OCI-LY7 (cell line): Measurements from ENCODE around the gene DSCAM. TPM values are rescaled to one million over a fixed set of nuclear protein-coding genes. Genes with fewer than 3 reads are reported as not detected.

Experiments used
- BruUV-seq: library from RNA; stranded (reverse); fragments of 400-500 nt; replicated peaks from 2 replicates; lab custom pipeline; 2021; lab: Mats Ljungman, UMichigan
- CTCF ChIA-PET: fragments of 300-600 bp; sonication (Branson Sonifier 250); formaldehyde crosslinking; loops from one replicate; lab custom pipeline; 2022; ENCODE audit warnings: antibody characterized with exemption; ENCODE audit not compliant: unreplicated experiment; lab: Charles Lee
- POLR2A ChIA-PET: fragments of 300-600 bp; sonication (Branson Sonifier 250); formaldehyde crosslinking; loops from one replicate; lab custom pipeline; 2022; ENCODE audit warnings: antibody characterized with exemption; lab: Charles Lee
- DNase-seq: peaks from one replicate; pipeline ENCODE4 v3.0.0-alpha.2; 2015; ENCODE audit warnings: low spot score
- H2AFZ ChIP-seq: fragments of 200-600 bp; sonication (generic), shearing (Covaris generic); 2 replicates; pipeline ENCODE4 v1.6.1; 2014; ENCODE audit warnings: mild to moderate bottlenecking, antibody characterized with exemption, low read length, moderate library complexity
- H3K27ac ChIP-seq: fragments of 200-600 bp; sonication (generic); 2 replicates; pipeline ENCODE4 v1.5.1; 2014; ENCODE audit warnings: mixed run types, low read depth, mild to moderate bottlenecking, moderate library complexity, low read length, inconsistent platforms; ENCODE audit not compliant: poor library complexity, severe bottlenecking
- H3K36me3 ChIP-seq: fragments of 200-600 bp; sonication (generic); 2 replicates; pipeline ENCODE4 v1.6.1; 2014; ENCODE audit warnings: mild to moderate bottlenecking, antibody characterized with exemption, low read length, moderate library complexity, mixed read lengths; ENCODE audit not compliant: insufficient read depth
- H3K4me1 ChIP-seq: fragments of 200-600 bp; sonication (generic); 2 replicates; pipeline ENCODE4 v1.5.1; 2014; ENCODE audit warnings: mild to moderate bottlenecking, low read length; ENCODE audit not compliant: insufficient read depth, poor library complexity, severe bottlenecking
- H3K4me2 ChIP-seq: fragments of 200-600 bp; sonication (generic); 2 replicates; pipeline ENCODE4 v1.6.1; 2014; ENCODE audit warnings: mild to moderate bottlenecking, low read length
- H3K4me3 ChIP-seq: fragments of 200-600 bp; sonication (generic); 2 replicates; pipeline ENCODE4 v1.5.1; 2014; ENCODE audit warnings: mild to moderate bottlenecking, low read depth, low read length; ENCODE audit not compliant: poor library complexity, severe bottlenecking
- H3K79me2 ChIP-seq: fragments of 200-600 bp; sonication (generic); 2 replicates; pipeline ENCODE4 v1.6.1; 2016; ENCODE audit warnings: low read depth, mild to moderate bottlenecking, low read length, moderate library complexity, mixed read lengths; ENCODE audit not compliant: insufficient read depth
- H3K9me2 ChIP-seq: fragments of 200-600 bp; sonication (generic); 2 replicates; pipeline ENCODE4 v1.6.1; 2016; ENCODE audit warnings: mild to moderate bottlenecking, low read length, mixed read lengths; ENCODE audit not compliant: insufficient read depth
- H3K9me3 ChIP-seq: fragments of 200-600 bp; sonication (generic); 2 replicates; pipeline ENCODE4 v1.6.1; 2014; ENCODE audit warnings: mild to moderate bottlenecking, mixed run types, low read length, mixed read lengths
- H4K20me1 ChIP-seq: fragments of 200-600 bp; sonication (generic); 2 replicates; pipeline ENCODE4 v1.6.1; 2014; ENCODE audit warnings: mild to moderate bottlenecking, antibody characterized with exemption, low read length, moderate library complexity, mixed read lengths; ENCODE audit not compliant: insufficient read depth
- CTCF ChIP-seq: fragments of 200-600 bp; sonication (generic); conservative IDR thresholded peaks from 2 replicates; pipeline ENCODE4 v1.5.1; 2014; ENCODE audit warnings: mild to moderate bottlenecking, antibody characterized with exemption, low read length, moderate library complexity, mixed read lengths
- EZH2phosphoT487 ChIP-seq: fragments of 200-600 bp; sonication (generic); IDR thresholded peaks from 2 replicates; pipeline ENCODE4 v1.6.1; 2018; ENCODE audit warnings: low read depth, borderline replicate concordance, mild to moderate bottlenecking, mixed run types, antibody characterized with exemption, low read length, moderate library complexity, mixed read lengths
- intact Hi-C: fragments of 100-400 bp; cut with micrococcal nuclease; formaldehyde crosslinking; loops from one replicate; pipeline ENCODE4 v1.10.0; 2022; ENCODE audit not compliant: unreplicated experiment
- total RNA-seq, 2 experiments: library from RNA; depleted of rRNA in 1 of 2; stranded (reverse); fragments of >200 nt in 1 of 2; shearing (Covaris generic) in 1 of 2; gene quantifications; 2 replicates each; pipeline ENCODE4 v1.2.3, GENCODE V29; 2014 to 2022

Gene DSCAM
- total RNA-seq, 2 experiments from 2014 or later = not detected

DNA sequence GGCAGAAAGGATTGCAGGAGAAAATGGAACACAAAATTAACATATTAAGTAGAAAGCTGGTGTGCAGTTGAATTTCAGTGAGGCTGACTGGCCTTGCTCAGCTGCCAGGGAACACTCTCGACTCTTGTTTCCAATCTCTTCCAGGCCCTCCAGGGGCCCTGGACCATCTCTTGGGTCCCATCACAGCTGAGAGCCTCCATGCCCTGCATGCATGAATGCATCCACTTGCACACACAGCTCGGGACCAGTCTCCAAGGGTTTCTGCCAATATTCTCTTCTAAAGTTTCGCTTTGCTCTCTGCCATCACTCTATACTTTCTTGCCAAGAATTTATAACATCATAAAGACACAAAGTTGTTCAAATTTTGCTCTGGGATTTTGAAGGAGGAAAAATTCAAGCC, 200.3 kb downstream of the DSCAM start:
- no peak for DNase-seq
- BruUV-seq = no TSS peak
- CTCF ChIA-PET = no interaction called here

GRCh38 chr21:40641042-40641441, 205.9 kb downstream of the DSCAM start:
- no TSS peak for BruUV-seq
- no peaks in the 10 kb centered on the region for H4K20me1 ChIP-seq
- POLR2A ChIA-PET = no interaction called here
- TF ChIP-seq CTCF (no peak), EZH2phosphoT487 (no peak)
- no peaks in the 10 kb centered on the region for H3K36me3 ChIP-seq
- no peak overlapping the region for H3K4me3 ChIP-seq
- H3K9me3 ChIP-seq = 0 out of 2 replicates have a peak, but pooled peaks cover 7% of the 10 kb centered on the region
- no peaks in the 10 kb centered on the region for H3K79me2 ChIP-seq
- CTCF ChIA-PET = no interaction called here
- no peak overlapping the region for H3K27ac ChIP-seq
- H2AFZ ChIP-seq = no peak overlapping the region
- no peak overlapping the region for H3K4me2 ChIP-seq
- intact Hi-C loops = no loop called here
- no peaks in the 10 kb centered on the region for H3K4me1 ChIP-seq
- no peak for DNase-seq
- H3K9me2 ChIP-seq = no peaks in the 10 kb centered on the region

More for the DNA sequence above, 200.3 kb downstream of the DSCAM start:
- H3K9me3 ChIP-seq = 0 out of 2 replicates have a peak, but pooled peaks cover 3% of the 10 kb centered on the region
- H2AFZ ChIP-seq = no peak overlapping the region
- H3K4me1 ChIP-seq = no peaks in the 10 kb centered on the region
- intact Hi-C loops = no loop called here
- H3K4me2 ChIP-seq = no peak overlapping the region
- H3K79me2 ChIP-seq = no peaks in the 10 kb centered on the region
- no peak overlapping the region for H3K4me3 ChIP-seq
- POLR2A ChIA-PET = no interaction called here
- no peak overlapping the region for H3K27ac ChIP-seq
- TF ChIP-seq CTCF (no peak), EZH2phosphoT487 (no peak)
- no peaks in the 10 kb centered on the region for H3K9me2 ChIP-seq
- no peaks in the 10 kb centered on the region for H4K20me1 ChIP-seq
- H3K36me3 ChIP-seq = no peaks in the 10 kb centered on the region

DNA sequence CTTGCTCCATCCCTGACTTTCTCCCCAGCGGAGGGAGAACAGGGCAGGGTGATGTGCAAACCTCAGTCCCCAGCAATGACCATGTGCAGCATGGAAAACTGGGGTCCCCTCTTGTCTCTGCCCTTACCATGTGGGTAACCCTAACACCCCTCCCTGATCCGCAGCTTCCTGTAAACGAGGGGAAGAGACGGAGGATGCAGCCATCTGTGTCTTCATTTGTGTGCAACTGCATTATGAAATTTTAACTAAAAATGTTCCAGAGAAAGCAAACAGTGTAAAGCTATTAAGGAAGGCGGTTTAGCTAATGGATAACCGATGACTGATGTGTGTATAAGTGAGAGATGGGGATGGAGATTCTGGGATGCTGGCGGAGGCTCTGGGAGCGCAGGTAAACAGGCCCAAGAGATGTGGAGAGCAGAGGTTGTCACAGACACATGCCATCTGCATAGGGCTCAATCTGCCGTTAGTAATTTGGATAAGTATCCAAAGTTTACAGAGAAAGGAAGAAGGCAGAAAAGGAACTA, 206.6 kb downstream of the DSCAM start:
- CTCF ChIA-PET = no interaction called here
- Histone ChIP-seq H4K20me1 (no peaks in the 10 kb centered on the region), H3K4me1 (no peaks in the 10 kb centered on the region), H3K79me2 (no peaks in the 10 kb centered on the region), H3K9me2 (no peaks in the 10 kb centered on the region), H3K36me3 (no peaks in the 10 kb centered on the region), H3K27ac (no peak overlapping the region), H3K4me3 (no peak overlapping the region), H2AFZ (no peak overlapping the region), H3K9me3 (0 out of 2 replicates have a peak, but pooled peaks cover 7% of the 10 kb centered on the region), H3K4me2 (no peak overlapping the region)
- intact Hi-C loops = no loop called here
- no TSS peak for BruUV-seq
- POLR2A ChIA-PET = interaction anchor here (0.6 kb wide), 1 partner anchor 54 kb away, joined by 3 read pairs; no protein-coding TSS in a partner anchor
- no peak for TF ChIP-seq CTCF
- no peak for TF ChIP-seq EZH2phosphoT487
- DNase-seq = no peak
